ENCODE results near the gene TMEM239. TPM values are rescaled to one million over a fixed set of nuclear protein-coding genes. Genes with fewer than 3 reads are reported as not detected.

TMEM239 gene
- total and polyA plus RNA-seq, 8 donors = 0.18 TPM; not detected in 7

DNA sequence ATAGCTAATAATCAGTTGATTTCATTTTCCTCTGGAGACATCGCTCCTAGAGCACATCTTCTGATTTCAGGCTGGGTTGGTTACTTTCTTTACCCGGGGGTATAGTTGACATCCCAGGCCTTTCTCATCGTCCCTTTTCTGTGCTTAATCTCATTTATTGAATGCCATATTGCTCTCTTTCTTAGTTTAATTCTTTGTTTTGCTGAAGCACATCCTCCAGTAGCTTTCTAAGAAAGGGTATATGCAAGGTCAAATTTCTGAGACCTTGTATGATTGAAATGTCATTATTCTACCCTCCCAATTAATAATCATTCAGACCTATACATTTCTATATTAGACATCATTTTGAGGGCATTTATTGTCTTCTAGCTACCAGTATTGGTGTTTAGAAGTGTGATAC, 4.0 kb upstream of the TMEM239 start:
- DNase-seq = no peak
- H3K27ac ChIP-seq = no peak overlapping the region
- 71 to 93% (median 75%) methylated on average over 3 of the region's 3 CpGs for WGBS, 5 donors

DNA sequence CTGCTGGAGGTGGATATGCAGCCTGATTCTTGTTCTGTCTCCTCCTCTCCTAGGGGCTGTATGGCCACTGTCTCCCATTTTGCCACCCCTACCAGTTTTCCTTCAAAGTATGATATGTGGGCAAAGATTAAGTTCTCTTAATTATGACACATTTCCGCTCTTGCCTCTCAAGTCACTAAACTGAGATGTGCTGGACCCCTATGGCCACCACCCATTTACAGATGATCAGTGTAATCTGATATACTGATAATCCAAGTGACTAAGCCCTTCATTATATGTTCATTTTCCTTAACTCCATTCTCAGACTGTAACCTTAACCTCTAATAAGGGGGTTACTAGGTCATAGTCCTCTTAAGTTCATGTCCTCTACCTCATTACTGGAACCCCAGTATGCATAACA, 2.1 kb upstream of the TMEM239 start:
- TF ChIP-seq, protein P1, sequence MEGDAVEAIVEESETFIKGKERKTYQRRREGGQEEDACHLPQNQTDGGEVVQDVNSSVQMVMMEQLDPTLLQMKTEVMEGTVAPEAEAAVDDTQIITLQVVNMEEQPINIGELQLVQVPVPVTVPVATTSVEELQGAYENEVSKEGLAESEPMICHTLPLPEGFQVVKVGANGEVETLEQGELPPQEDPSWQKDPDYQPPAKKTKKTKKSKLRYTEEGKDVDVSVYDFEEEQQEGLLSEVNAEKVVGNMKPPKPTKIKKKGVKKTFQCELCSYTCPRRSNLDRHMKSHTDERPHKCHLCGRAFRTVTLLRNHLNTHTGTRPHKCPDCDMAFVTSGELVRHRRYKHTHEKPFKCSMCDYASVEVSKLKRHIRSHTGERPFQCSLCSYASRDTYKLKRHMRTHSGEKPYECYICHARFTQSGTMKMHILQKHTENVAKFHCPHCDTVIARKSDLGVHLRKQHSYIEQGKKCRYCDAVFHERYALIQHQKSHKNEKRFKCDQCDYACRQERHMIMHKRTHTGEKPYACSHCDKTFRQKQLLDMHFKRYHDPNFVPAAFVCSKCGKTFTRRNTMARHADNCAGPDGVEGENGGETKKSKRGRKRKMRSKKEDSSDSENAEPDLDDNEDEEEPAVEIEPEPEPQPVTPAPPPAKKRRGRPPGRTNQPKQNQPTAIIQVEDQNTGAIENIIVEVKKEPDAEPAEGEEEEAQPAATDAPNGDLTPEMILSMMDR (IDR thresholded peaks at IDR 0.05) = no peak
- TF ChIP-seq POLR2AphosphoS5 (IDR thresholded peaks at IDR 0.05) (no peak), EP300 (IDR thresholded peaks at IDR 0.05) (no peak), POLR2A (IDR thresholded peaks at IDR 0.05) (no peak)
- Histone ChIP-seq H3K4me1 (peaks cover 0 to 5% (median 1%) of the 10 kb centered on the region in 4 donors), H3K4me3 (no peak overlapping the region), H3K27me3 (peaks cover 0 to 67% (median 0%) of the 10 kb centered on the region in 3 donors), H3K9me3 (peaks cover 0 to 17% (median 8%) of the 10 kb centered on the region in 4 donors), H3K36me3 (no peaks in the 10 kb centered on the region), H3K27ac (no peak overlapping the region)
- 90 to 97% (median 97%) methylated on average over 1 of the region's 1 CpG for whole genome bisulfite sequencing, 5 donors
- no peak for DNase-seq
- intact Hi-C loops (cut with DNase I; ENCODE audit: low total_unique reads) = no loop called here

More for the DNA sequence above, 4.0 kb upstream of the TMEM239 start:
- TF ChIP-seq EP300 (IDR thresholded peaks at IDR 0.05) = no peak
- TF ChIP-seq POLR2A (IDR thresholded peaks at IDR 0.05) = no peak
- TF ChIP-seq, protein P1 (IDR thresholded peaks at IDR 0.05) = no peak
- TF ChIP-seq POLR2AphosphoS5 (IDR thresholded peaks at IDR 0.05) = no peak
- Histone ChIP-seq H3K27me3 (peaks cover 0 to 67% (median under 1%) of the 10 kb centered on the region in 3 donors), H3K4me3 (no peak overlapping the region), H3K4me1 (peaks cover 0 to 5% (median 1%) of the 10 kb centered on the region in 4 donors), H3K36me3 (no peaks in the 10 kb centered on the region), H3K9me3 (peaks cover 0 to 17% (median 8%) of the 10 kb centered on the region in 4 donors)
- intact Hi-C loops (cut with DNase I; ENCODE audit: low total_unique reads) = no loop called here

- H3K36me3 ChIP-seq = no peaks in the 10 kb centered on the region
- 20 to 43% (median 34%) methylated on average over 3 to 5 of the region's 5 CpGs for WGBS, 5 donors
- no peak within 1 kb of the TSS for H3K27ac ChIP-seq
- H3K4me1 ChIP-seq = peaks cover 0 to 5% (median 1%) of the 10 kb centered on the region in 4 donors
- H3K4me3 ChIP-seq = no peak within 1 kb of the TSS
- TF ChIP-seq POLR2AphosphoS5 (IDR thresholded peaks at IDR 0.05) = peak in 1 of 3 donors; percentile 35
- TF ChIP-seq, protein P1 (IDR thresholded peaks at IDR 0.05) = no peak
- H3K27me3 ChIP-seq = peaks cover 0 to 67% (median 0%) of the 10 kb centered on the region in 3 donors
- H3K9me3 ChIP-seq = peaks cover 0 to 17% (median 8%) of the 10 kb centered on the region in 4 donors
- intact Hi-C loops (cut with DNase I; ENCODE audit: low total_unique reads) = no loop called here
- DNase-seq = peak in 1 of 2 donors; percentile 76
These were observed 1.5 kb upstream of the TMEM239 start, which contains the start of gene C20orf141 for GRCh38 chr20:2814587-2815051. Gene C20orf141, plus strand, starts transcription at chr20:2814987. Its CDS starts 198 bp downstream, at chr20:2815185.

DNA sequence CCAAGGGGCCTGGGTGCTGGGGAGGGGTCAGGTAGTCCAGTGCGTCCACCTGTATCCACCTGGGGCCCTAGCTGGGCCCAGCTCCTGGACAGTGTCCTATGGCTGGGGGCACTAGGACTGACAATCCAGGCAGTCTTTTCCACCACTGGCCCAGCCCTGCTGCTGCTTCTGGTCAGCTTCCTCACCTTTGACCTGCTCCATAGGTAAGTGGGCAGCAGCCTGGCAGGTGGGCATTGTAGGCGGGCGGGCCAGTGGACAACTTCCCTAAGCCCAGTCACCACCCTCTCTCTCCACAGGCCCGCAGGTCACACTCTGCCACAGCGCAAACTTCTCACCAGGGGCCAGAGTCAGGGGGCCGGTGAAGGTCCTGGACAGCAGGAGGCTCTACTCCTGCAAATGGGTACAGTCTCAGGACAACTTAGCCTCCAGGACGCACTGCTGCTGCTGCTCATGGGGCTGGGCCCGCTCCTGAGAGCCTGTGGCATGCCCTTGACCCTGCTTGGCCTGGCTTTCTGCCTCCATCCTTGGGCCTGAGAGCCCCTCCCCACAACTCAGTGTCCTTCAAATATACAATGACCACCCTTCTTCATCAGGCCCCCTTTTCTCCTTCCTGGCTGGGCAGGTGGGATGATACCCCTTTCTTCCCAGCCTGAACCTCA, 793 bp upstream of the TMEM239 start:
- TF ChIP-seq POLR2A (IDR thresholded peaks at IDR 0.05) = no peak
- TF ChIP-seq, protein P1 (IDR thresholded peaks at IDR 0.05) = no peak
- no peak for TF ChIP-seq EP300 (IDR thresholded peaks at IDR 0.05)
- no peak for TF ChIP-seq POLR2AphosphoS5 (IDR thresholded peaks at IDR 0.05)
- intact Hi-C loops (cut with DNase I; ENCODE audit: low total_unique reads) = no loop called here
- Histone ChIP-seq H3K4me1 (peaks cover 2 to 9% (median 4%) of the 10 kb centered on the region in 4 donors), H3K36me3 (no peaks in the 10 kb centered on the region), H3K27ac (no peak overlapping the region), H3K4me3 (no peak overlapping the region), H3K27me3 (peaks cover 2 to 70% (median 4%) of the 10 kb centered on the region in 3 donors), H3K9me3 (peaks cover 0 to 17% (median 8%) of the 10 kb centered on the region in 4 donors)
- 88 to 94% (median 89%) methylated on average over 7 to 8 of the region's 8 CpGs for WGBS, 5 donors
- no peak for DNase-seq

Measured in stomach (tissue), 9 donors.